Measurements from ENCODE around the gene PKD2. TPM values are rescaled to one million over a fixed set of nuclear protein-coding genes. Genes with fewer than 3 reads are reported as not detected.

PKD2 gene
- total and polyA plus RNA-seq, 2 experiments from 2014 or later, result 17.8 to 36.7 TPM

- Histone ChIP-seq H3K27me3 (no peaks in the 10 kb centered on the region), H3K79me2 (no peaks in the 10 kb centered on the region), H2AFZ (no peak overlapping the region), H3K4me2 (no peak overlapping the region), H3K9me2 (replicated peaks; ENCODE audit: insufficient read depth) (no peaks in the 10 kb centered on the region), H3K9me3 (ENCODE audit: low read depth) (no peaks in the 10 kb centered on the region), H3K27ac (no peak overlapping the region), H4K20me1 (ENCODE audit: insufficient read depth, poor library complexity, severe bottlenecking) (no peaks in the 10 kb centered on the region), H3K4me1 (ENCODE audit: insufficient read depth) (no peaks in the 10 kb centered on the region), H3K36me3 (replicated peaks; ENCODE audit: insufficient read depth, low read depth) (no peaks in the 10 kb centered on the region), H3K4me3 (no peak overlapping the region)
- no peak for DNase-seq (ENCODE audit: low spot score)
- WGBS (ENCODE audit: low lambda C conversion rate, missing lambda C conversion rate), result 85% methylated on average over 2 of the region's 2 CpGs
- TF ChIP-seq EZH2 (IDR thresholded peaks at IDR 0.05; ENCODE audit: borderline replicate concordance), result no peak
- no peak for TF ChIP-seq CTCF (IDR thresholded peaks at IDR 0.05; ENCODE audit: poor library complexity)
- TF ChIP-seq EZH2phosphoT487 (IDR thresholded peaks at IDR 0.05; ENCODE audit: low read depth, severe bottlenecking, unreplicated experiment), result no peak
These were observed 53.0 kb downstream of the PKD2 start for GRCh38 chr4:88060431-88060830.

- Histone ChIP-seq H3K4me2 (no peak overlapping the region), H3K9me3 (ENCODE audit: low read depth) (no peaks in the 10 kb centered on the region)
These were observed 54.9 kb downstream of the PKD2 start for GRCh38 chr4:88062311-88062710.

GRCh38 chr4:88062843-88063242 lies 55.4 kb downstream of the PKD2 start:
- TF ChIP-seq EZH2 (IDR thresholded peaks at IDR 0.05; ENCODE audit: borderline replicate concordance) (no peak), EZH2phosphoT487 (IDR thresholded peaks at IDR 0.05; ENCODE audit: low read depth, severe bottlenecking, unreplicated experiment) (no peak), CTCF (IDR thresholded peaks at IDR 0.05; ENCODE audit: poor library complexity) (no peak)
- H3K4me2 ChIP-seq, result no peak overlapping the region
- no peaks in the 10 kb centered on the region for H3K27me3 ChIP-seq
- no peaks in the 10 kb centered on the region for H3K9me3 ChIP-seq (ENCODE audit: low read depth)
- H4K20me1 ChIP-seq (ENCODE audit: insufficient read depth, poor library complexity, severe bottlenecking), result no peaks in the 10 kb centered on the region
- H3K9me2 ChIP-seq (replicated peaks; ENCODE audit: insufficient read depth), result no peaks in the 10 kb centered on the region
- H3K4me1 ChIP-seq (ENCODE audit: insufficient read depth), result no peaks in the 10 kb centered on the region
- H3K79me2 ChIP-seq, result no peaks in the 10 kb centered on the region
- WGBS (ENCODE audit: low lambda C conversion rate, missing lambda C conversion rate), result 88% methylated on average over 1 of the region's 1 CpG
- DNase-seq (ENCODE audit: low spot score), result peak; percentile 18
- no peak overlapping the region for H2AFZ ChIP-seq
- H3K36me3 ChIP-seq (replicated peaks; ENCODE audit: insufficient read depth, low read depth), result no peaks in the 10 kb centered on the region
- H3K4me3 ChIP-seq, result no peak overlapping the region
- no peak overlapping the region for H3K27ac ChIP-seq

More at GRCh38 chr4:88062311-88062710, 54.9 kb downstream of the PKD2 start:
- H2AFZ ChIP-seq, result no peak overlapping the region
- no peak overlapping the region for H3K27ac ChIP-seq
- no peak for DNase-seq (ENCODE audit: low spot score)
- H3K27me3 ChIP-seq, result no peaks in the 10 kb centered on the region
- H3K9me2 ChIP-seq (replicated peaks; ENCODE audit: insufficient read depth), result no peaks in the 10 kb centered on the region
- TF ChIP-seq EZH2phosphoT487 (IDR thresholded peaks at IDR 0.05; ENCODE audit: low read depth, severe bottlenecking, unreplicated experiment), result no peak
- no peak for TF ChIP-seq CTCF (IDR thresholded peaks at IDR 0.05; ENCODE audit: poor library complexity)
- no peak for TF ChIP-seq EZH2 (IDR thresholded peaks at IDR 0.05; ENCODE audit: borderline replicate concordance)
- no peaks in the 10 kb centered on the region for H4K20me1 ChIP-seq (ENCODE audit: insufficient read depth, poor library complexity, severe bottlenecking)
- no peaks in the 10 kb centered on the region for H3K36me3 ChIP-seq (replicated peaks; ENCODE audit: insufficient read depth, low read depth)
- H3K4me1 ChIP-seq (ENCODE audit: insufficient read depth), result no peaks in the 10 kb centered on the region
- no peak overlapping the region for H3K4me3 ChIP-seq
- 63% methylated on average over 1 of the region's 1 CpG for WGBS (ENCODE audit: low lambda C conversion rate, missing lambda C conversion rate)
- H3K79me2 ChIP-seq, result no peaks in the 10 kb centered on the region

Measured in hepatocyte (in vitro differentiated cells).